IPS-15b (cell line): ENCODE results near the gene SPIRE1.

Experiments
- H3K27me3 ChIP-seq: one replicate; pipeline ENCODE4 v1.6.1; 2013; ENCODE audit warnings: low read length; ENCODE audit not compliant: control insufficient read depth, insufficient read depth
- H3K36me3 ChIP-seq: one replicate; pipeline ENCODE4 v1.6.1; 2013; ENCODE audit warnings: low read length; ENCODE audit not compliant: control insufficient read depth, insufficient read depth
- H3K4me1 ChIP-seq: one replicate; pipeline ENCODE4 v1.6.1; 2013; ENCODE audit warnings: mild to moderate bottlenecking, low read length; ENCODE audit not compliant: control insufficient read depth, insufficient read depth
- H3K4me3 ChIP-seq: one replicate; pipeline ENCODE4 v1.5.1; 2013; ENCODE audit warnings: low read depth, low read length
- H3K9ac ChIP-seq: one replicate; pipeline ENCODE4 v1.6.1; 2013; ENCODE audit warnings: low read depth, mild to moderate bottlenecking, low read length
- H3K9me3 ChIP-seq: one replicate; pipeline ENCODE4 v1.6.1; 2013; ENCODE audit warnings: mild to moderate bottlenecking, low read length; ENCODE audit not compliant: control insufficient read depth, insufficient read depth

The SPIRE1 gene

GRCh38 chr18:12470382-12471075 is 187.4 kb downstream of the SPIRE1 start:
- Histone ChIP-seq H3K9me3 (no peaks in the 10 kb centered on the region), H3K36me3 (no peaks in the 10 kb centered on the region), H3K9ac (no peak overlapping the region), H3K4me1 (no peaks in the 10 kb centered on the region), H3K4me3 (no peak overlapping the region), H3K27me3 (no peaks in the 10 kb centered on the region)

- Histone ChIP-seq H3K9ac (no peak overlapping the region), H3K4me3 (no peak overlapping the region), H3K4me1 (no peaks in the 10 kb centered on the region), H3K9me3 (no peaks in the 10 kb centered on the region), H3K27me3 (no peaks in the 10 kb centered on the region), H3K36me3 (no peaks in the 10 kb centered on the region)
Observed at GRCh38 chr18:12468445-12468844, 189.5 kb downstream of the SPIRE1 start.

GRCh38 chr18:12464731-12465130 is 193.2 kb downstream of the SPIRE1 start:
- no peaks in the 10 kb centered on the region for H3K9me3 ChIP-seq
- H3K4me3 ChIP-seq, result no peak overlapping the region
- H3K9ac ChIP-seq, result no peak overlapping the region

GRCh38 chr18:12463191-12463590 is 194.7 kb downstream of the SPIRE1 start:
- Histone ChIP-seq H3K4me1 (no peaks in the 10 kb centered on the region), H3K27me3 (no peaks in the 10 kb centered on the region), H3K36me3 (no peaks in the 10 kb centered on the region), H3K9me3 (no peaks in the 10 kb centered on the region), H3K4me3 (no peak overlapping the region), H3K9ac (no peak overlapping the region)

More at GRCh38 chr18:12464731-12465130, 193.2 kb downstream of the SPIRE1 start:
- no peaks in the 10 kb centered on the region for H3K4me1 ChIP-seq
- H3K36me3 ChIP-seq, result no peaks in the 10 kb centered on the region
- H3K27me3 ChIP-seq, result no peaks in the 10 kb centered on the region

- no peaks in the 10 kb centered on the region for H3K27me3 ChIP-seq
- no peak overlapping the region for H3K9ac ChIP-seq
- no peaks in the 10 kb centered on the region for H3K4me1 ChIP-seq
- H3K9me3 ChIP-seq, result no peaks in the 10 kb centered on the region
- no peaks in the 10 kb centered on the region for H3K36me3 ChIP-seq
- no peak overlapping the region for H3K4me3 ChIP-seq
Observed at GRCh38 chr18:12462242-12462641, 195.7 kb downstream of the SPIRE1 start.

GRCh38 chr18:12461326-12461725 is 196.6 kb downstream of the SPIRE1 start:
- Histone ChIP-seq H3K4me1 (no peaks in the 10 kb centered on the region), H3K36me3 (no peaks in the 10 kb centered on the region), H3K9ac (no peak overlapping the region), H3K27me3 (no peaks in the 10 kb centered on the region), H3K4me3 (no peak overlapping the region), H3K9me3 (no peaks in the 10 kb centered on the region)

- Histone ChIP-seq H3K9me3 (no peaks in the 10 kb centered on the region), H3K27me3 (no peaks in the 10 kb centered on the region), H3K9ac (no peak overlapping the region), H3K4me1 (no peaks in the 10 kb centered on the region), H3K36me3 (no peaks in the 10 kb centered on the region), H3K4me3 (no peak overlapping the region)
Observed at GRCh38 chr18:12460874-12461273, 197.0 kb downstream of the SPIRE1 start.

GRCh38 chr18:12458771-12459170 is 199.1 kb downstream of the SPIRE1 start:
- no peak overlapping the region for H3K4me3 ChIP-seq
- no peaks in the 10 kb centered on the region for H3K27me3 ChIP-seq
- H3K9ac ChIP-seq, result no peak overlapping the region
- H3K9me3 ChIP-seq, result no peaks in the 10 kb centered on the region
- H3K4me1 ChIP-seq, result no peaks in the 10 kb centered on the region
- no peaks in the 10 kb centered on the region for H3K36me3 ChIP-seq

- Histone ChIP-seq H3K4me1 (no peaks in the 10 kb centered on the region), H3K9me3 (no peaks in the 10 kb centered on the region), H3K4me3 (no peak overlapping the region), H3K9ac (no peak overlapping the region), H3K36me3 (no peaks in the 10 kb centered on the region), H3K27me3 (no peaks in the 10 kb centered on the region)
Observed at GRCh38 chr18:12456441-12456840, 201.5 kb downstream of the SPIRE1 start.

GRCh38 chr18:12455496-12455895 is 202.4 kb downstream of the SPIRE1 start:
- Histone ChIP-seq H3K36me3 (no peaks in the 10 kb centered on the region), H3K27me3 (no peaks in the 10 kb centered on the region), H3K9me3 (no peaks in the 10 kb centered on the region), H3K4me1 (no peaks in the 10 kb centered on the region), H3K4me3 (no peak overlapping the region), H3K9ac (no peak overlapping the region)

- Histone ChIP-seq H3K27me3 (no peaks in the 10 kb centered on the region), H3K9me3 (no peaks in the 10 kb centered on the region), H3K4me3 (no peak overlapping the region), H3K9ac (no peak overlapping the region), H3K4me1 (no peaks in the 10 kb centered on the region), H3K36me3 (peaks cover 5% of the 10 kb centered on the region)
Observed at GRCh38 chr18:12452784-12453183, 205.1 kb downstream of the SPIRE1 start.

- Histone ChIP-seq H3K9me3 (no peaks in the 10 kb centered on the region), H3K4me1 (no peaks in the 10 kb centered on the region), H3K27me3 (no peaks in the 10 kb centered on the region), H3K9ac (no peak overlapping the region), H3K36me3 (peaks cover 5% of the 10 kb centered on the region), H3K4me3 (no peak overlapping the region)
Observed at GRCh38 chr18:12451428-12451827, 206.5 kb downstream of the SPIRE1 start.
